Right renal cortex interstitium (tissue), 3 donors: ENCODE measurements around the gene RASA4B. TPM values are rescaled to one million over a fixed set of nuclear protein-coding genes. Genes with fewer than 3 reads are reported as not detected.
"Not testable (repeated sequence)": the region's sequence is repeated elsewhere in the genome, so short reads cannot be mapped to it uniquely, and the experiment has no call there.

Experiments
- DNase-seq, 3 donors: peaks; one replicate each; pipeline ENCODE4 v3.0.0-alpha.2; 2013; ENCODE audit warnings: low read depth in 3 of 3, low spot score in 2 of 3
- polyA plus RNA-seq, 3 donors: library from polyadenylated mRNA; unstranded; fragments of 120-200 nt; gene quantifications; one replicate each; pipeline ENCODE4 v1.2.1, GENCODE V29; 2013; ENCODE audit not compliant: insufficient read length in 3 of 3

RASA4B gene
- polyA plus RNA-seq, result 10 to 100 TPM in 1 of 3 donors, 1 to 10 TPM in 2; 5.4 to 11.7 (median 6.6) TPM

- DNase-seq, result not testable (repeated sequence)
Observed at GRCh38 chr7:102517550-102518147, at the start of gene RASA4B. RASA4B (minus strand) TSS chr7:102517777; CDS start chr7:102517710, 67 bp downstream.

GRCh38 chr7:102550808-102551422 lies 33.3 kb upstream of the RASA4B start, which contains the start of gene SPDYE2:
SPDYE2 (plus strand) TSS chr7:102551226; CDS start chr7:102553256, 2,030 bp downstream.
- DNase-seq, result not testable (repeated sequence)

- DNase-seq, result not testable (repeated sequence)
Observed at GRCh38 chr7:102546353-102546752, 28.8 kb upstream of the RASA4B start.

GRCh38 chr7:102545288-102545687 lies 27.7 kb upstream of the RASA4B start:
- DNase-seq, result not testable (repeated sequence)

- DNase-seq, result not testable (repeated sequence)
Observed at GRCh38 chr7:102544372-102544771, 26.8 kb upstream of the RASA4B start.

GRCh38 chr7:102543596-102543995 lies 26.0 kb upstream of the RASA4B start, which contains the start of gene UPK3BL2:
UPK3BL2 (minus strand) TSS chr7:102543696; CDS start chr7:102543636, 60 bp downstream.
- not testable (repeated sequence) for DNase-seq

GRCh38 chr7:102542771-102543170 lies 25.2 kb upstream of the RASA4B start:
- DNase-seq, result not testable (repeated sequence)

GRCh38 chr7:102542083-102542482 lies 24.5 kb upstream of the RASA4B start:
- not testable (repeated sequence) for DNase-seq

- not testable (repeated sequence) for DNase-seq
Observed at GRCh38 chr7:102540604-102541003, 23.0 kb upstream of the RASA4B start.

GRCh38 chr7:102535062-102535615 lies 17.6 kb upstream of the RASA4B start:
- DNase-seq, result not testable (repeated sequence)

- DNase-seq, result not testable (repeated sequence)
Observed at GRCh38 chr7:102532127-102532526, 14.6 kb upstream of the RASA4B start.

- not testable (repeated sequence) for DNase-seq
Observed at GRCh38 chr7:102531583-102531982, 14.0 kb upstream of the RASA4B start.

GRCh38 chr7:102527822-102528793 lies 10.5 kb upstream of the RASA4B start:
- not testable (repeated sequence) for DNase-seq

- not testable (repeated sequence) for DNase-seq
Observed at GRCh38 chr7:102527182-102527581, 9.6 kb upstream of the RASA4B start.

- not testable (repeated sequence) for DNase-seq
Observed at GRCh38 chr7:102524803-102525202, 7.2 kb upstream of the RASA4B start.

- not testable (repeated sequence) for DNase-seq
Observed at GRCh38 chr7:102520797-102521196, 3.2 kb upstream of the RASA4B start.

GRCh38 chr7:102516951-102517350 lies 626 bp downstream of the RASA4B start:
- DNase-seq, result not testable (repeated sequence)

GRCh38 chr7:102515889-102516288 lies 1.7 kb downstream of the RASA4B start:
- DNase-seq, result not testable (repeated sequence)

GRCh38 chr7:102514881-102515721 lies 2.5 kb downstream of the RASA4B start:
- not testable (repeated sequence) for DNase-seq
